Fibroblast of lung (primary cell): ENCODE data around the gene CDYL. TPM values are rescaled to one million over a fixed set of nuclear protein-coding genes. Genes with fewer than 3 reads are reported as not detected.

Experiments
- DNase-seq, 2 donors: peaks; one replicate each; pipeline versions ENCODE4 v3.0.0 to v3.0.0-alpha.2; 2010; ENCODE audit warnings: low read depth in 2 of 2
- H2AFZ ChIP-seq: 2 replicates; pipeline ENCODE4 v1.5.1; 2012; ENCODE audit warnings: low read length, control low read depth, inconsistent platforms
- H3K27ac ChIP-seq: 2 replicates; pipeline ENCODE4 v1.5.1; 2011; ENCODE audit warnings: low read length, control low read depth; ENCODE audit not compliant: insufficient read depth
- H3K27me3 ChIP-seq: 2 replicates; pipeline ENCODE4 v1.5.1; 2011; ENCODE audit warnings: mild to moderate bottlenecking, low read length; ENCODE audit not compliant: control insufficient read depth, insufficient read depth
- H3K36me3 ChIP-seq: 2 replicates; pipeline ENCODE4 v1.5.1; 2011; ENCODE audit warnings: low read length; ENCODE audit not compliant: control insufficient read depth, insufficient read depth
- H3K4me1 ChIP-seq: 2 replicates; pipeline ENCODE4 v1.5.1; 2011; ENCODE audit warnings: low read length; ENCODE audit not compliant: control insufficient read depth, insufficient read depth; ENCODE audit errors: extremely low read depth
- H3K4me2 ChIP-seq: 2 replicates; pipeline ENCODE4 v1.5.1; 2011; ENCODE audit warnings: low read length, control low read depth; ENCODE audit not compliant: insufficient read depth; ENCODE audit errors: extremely low read depth
- H3K4me3 ChIP-seq, 4 experiments: fragments of 200-600 bp in 1 of 4; sonication (generic) in 1 of 4; replicated peaks in 1 of 4; 2 replicates each; pipeline ENCODE4 v1.5.1; 2011 to 2016; ENCODE audit warnings: low read length in 4 of 4, low read depth in 3 of 4, mild to moderate bottlenecking in 3 of 4, control low read depth in 2 of 4, inconsistent platforms in 1 of 4, mixed read lengths in 1 of 4; ENCODE audit not compliant: insufficient read depth in 1 of 4; ENCODE audit errors: control extremely low read depth in 1 of 4
- H3K79me2 ChIP-seq: 2 replicates; pipeline ENCODE4 v1.5.1; 2012; ENCODE audit warnings: mild to moderate bottlenecking, low read length, inconsistent platforms; ENCODE audit not compliant: control insufficient read depth, insufficient read depth
- H3K9ac ChIP-seq: 2 replicates; pipeline ENCODE4 v1.5.1; 2011; ENCODE audit warnings: mild to moderate bottlenecking, low read length, control low read depth; ENCODE audit not compliant: insufficient read depth
- H3K9me3 ChIP-seq: 2 replicates; pipeline ENCODE4 v1.5.1; 2012; ENCODE audit warnings: low read depth, low read length; ENCODE audit not compliant: control insufficient read depth, insufficient read depth
- H4K20me1 ChIP-seq: 2 replicates; pipeline ENCODE4 v1.5.1; 2011; ENCODE audit warnings: low read length; ENCODE audit not compliant: control insufficient read depth, insufficient read depth; ENCODE audit errors: extremely low read depth
- EZH2 ChIP-seq: IDR thresholded peaks from 2 replicates; pipeline ENCODE4 v1.5.1; 2012; ENCODE audit warnings: low read length, control low read depth, mild to moderate bottlenecking; ENCODE audit errors: missing control alignments
- polyA plus RNA-seq, 2 donors: library from polyadenylated mRNA; depleted of rRNA in 1 of 2; stranded (reverse) in 1 of 2; unstranded in 1 of 2; fragments of >200 nt; gene quantifications; 2 replicates each; pipeline ENCODE4 v1.2.1, GENCODE V29; 2011 to 2012; ENCODE audit warnings: missing spikeins in 1 of 2
- total RNA-seq: library from RNA; depleted of rRNA; stranded (reverse); fragments of >200 nt; gene quantifications from 2 replicates; pipeline ENCODE4 v1.2.1, GENCODE V29; 2014
- TF ChIP-seq, protein P1 (sequence below), 2 donors: IDR thresholded peaks in 1 of 2; conservative IDR thresholded peaks in 1 of 2; 1 replicate in 1 of 2; 2 replicates in 1 of 2; pipeline ENCODE4 v1.5.1; 2011 to 2012; ENCODE audit warnings: low read length in 2 of 2, control low read depth in 1 of 2, inconsistent platforms in 1 of 2, low read depth in 1 of 2, mild to moderate bottlenecking in 1 of 2

The CDYL gene
- total and polyA plus RNA-seq, 2 donors (not counting 1 experiment from before 2014, with no cell fraction given) = 20.6 to 24.9 TPM

DNA sequence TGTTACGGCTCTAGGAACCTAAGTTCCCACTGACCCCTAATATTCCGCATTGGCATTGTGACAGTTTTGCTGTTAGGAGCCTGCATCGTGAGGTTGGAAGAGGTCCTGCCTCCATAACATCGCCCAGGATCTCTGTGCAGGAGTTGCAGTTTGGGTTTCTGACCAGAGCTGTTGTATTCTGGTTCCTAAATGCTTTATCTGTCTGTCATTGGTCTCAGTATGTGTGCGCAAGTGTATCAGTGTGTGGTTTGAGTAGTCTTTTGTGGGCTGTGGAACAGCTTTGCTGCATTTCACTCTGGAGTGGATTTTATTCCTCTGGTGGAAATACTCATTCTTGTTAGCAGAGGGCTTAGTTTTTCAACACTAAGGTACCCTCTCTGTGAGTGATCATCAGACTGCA is 95.6 kb downstream of the CDYL start:
- H2AFZ ChIP-seq = no peak overlapping the region
- H3K36me3 ChIP-seq = no peaks in the 10 kb centered on the region
- H3K9ac ChIP-seq = no peak overlapping the region
- H3K9me3 ChIP-seq = no peaks in the 10 kb centered on the region
- H3K4me3 ChIP-seq = no peak overlapping the region
- H3K4me1 ChIP-seq = no peaks in the 10 kb centered on the region
- TF ChIP-seq EZH2 = no peak
- TF ChIP-seq, protein P1, sequence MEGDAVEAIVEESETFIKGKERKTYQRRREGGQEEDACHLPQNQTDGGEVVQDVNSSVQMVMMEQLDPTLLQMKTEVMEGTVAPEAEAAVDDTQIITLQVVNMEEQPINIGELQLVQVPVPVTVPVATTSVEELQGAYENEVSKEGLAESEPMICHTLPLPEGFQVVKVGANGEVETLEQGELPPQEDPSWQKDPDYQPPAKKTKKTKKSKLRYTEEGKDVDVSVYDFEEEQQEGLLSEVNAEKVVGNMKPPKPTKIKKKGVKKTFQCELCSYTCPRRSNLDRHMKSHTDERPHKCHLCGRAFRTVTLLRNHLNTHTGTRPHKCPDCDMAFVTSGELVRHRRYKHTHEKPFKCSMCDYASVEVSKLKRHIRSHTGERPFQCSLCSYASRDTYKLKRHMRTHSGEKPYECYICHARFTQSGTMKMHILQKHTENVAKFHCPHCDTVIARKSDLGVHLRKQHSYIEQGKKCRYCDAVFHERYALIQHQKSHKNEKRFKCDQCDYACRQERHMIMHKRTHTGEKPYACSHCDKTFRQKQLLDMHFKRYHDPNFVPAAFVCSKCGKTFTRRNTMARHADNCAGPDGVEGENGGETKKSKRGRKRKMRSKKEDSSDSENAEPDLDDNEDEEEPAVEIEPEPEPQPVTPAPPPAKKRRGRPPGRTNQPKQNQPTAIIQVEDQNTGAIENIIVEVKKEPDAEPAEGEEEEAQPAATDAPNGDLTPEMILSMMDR (conservative IDR thresholded peaks at IDR 0.05 in 1 of 2, IDR thresholded peaks at IDR 0.05 in 1 of 2; ENCODE audit: low read depth in 1 of 2, low read length in 2 of 2) = no peak
- peaks cover 39% of the 10 kb centered on the region for H3K79me2 ChIP-seq
- H4K20me1 ChIP-seq = no peaks in the 10 kb centered on the region
- no peaks in the 10 kb centered on the region for H3K27me3 ChIP-seq
- no peak overlapping the region for H3K4me2 ChIP-seq
- no peak overlapping the region for H3K27ac ChIP-seq
- no peak for DNase-seq

DNA sequence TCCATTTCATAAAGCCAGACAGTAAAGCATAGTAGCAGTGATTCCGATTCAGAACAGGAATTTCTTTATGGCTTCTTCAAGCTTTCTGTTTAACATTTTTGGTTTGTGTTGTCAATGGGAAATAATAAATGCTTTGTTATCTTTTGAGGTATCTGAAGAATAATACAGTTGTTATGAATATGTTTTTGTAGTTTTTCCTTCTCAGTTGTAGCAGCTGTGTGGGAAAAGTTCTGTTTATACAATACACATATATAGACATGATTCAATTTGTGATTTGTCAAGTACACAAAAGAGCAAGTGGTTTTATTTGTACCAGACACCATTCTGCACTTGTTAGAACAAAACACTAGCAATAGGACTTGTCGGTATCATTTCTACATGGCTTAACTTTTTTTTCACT is 96.6 kb downstream of the CDYL start:
- no peak overlapping the region for H3K9ac ChIP-seq
- H3K36me3 ChIP-seq = no peaks in the 10 kb centered on the region
- H3K79me2 ChIP-seq = peaks cover 44% of the 10 kb centered on the region
- H3K4me3 ChIP-seq = no peak overlapping the region
- no peak overlapping the region for H2AFZ ChIP-seq
- H3K4me1 ChIP-seq = no peaks in the 10 kb centered on the region
- peak; percentile 44 to 52 for DNase-seq
- TF ChIP-seq, protein P1 (conservative IDR thresholded peaks at IDR 0.05 in 1 of 2, IDR thresholded peaks at IDR 0.05 in 1 of 2; ENCODE audit: low read depth in 1 of 2, low read length in 2 of 2) = no peak
- TF ChIP-seq EZH2 = no peak
- H3K27me3 ChIP-seq = no peaks in the 10 kb centered on the region
- no peaks in the 10 kb centered on the region for H4K20me1 ChIP-seq
- H3K4me2 ChIP-seq = no peak overlapping the region
- H3K9me3 ChIP-seq = no peaks in the 10 kb centered on the region
- H3K27ac ChIP-seq = no peak overlapping the region

DNA sequence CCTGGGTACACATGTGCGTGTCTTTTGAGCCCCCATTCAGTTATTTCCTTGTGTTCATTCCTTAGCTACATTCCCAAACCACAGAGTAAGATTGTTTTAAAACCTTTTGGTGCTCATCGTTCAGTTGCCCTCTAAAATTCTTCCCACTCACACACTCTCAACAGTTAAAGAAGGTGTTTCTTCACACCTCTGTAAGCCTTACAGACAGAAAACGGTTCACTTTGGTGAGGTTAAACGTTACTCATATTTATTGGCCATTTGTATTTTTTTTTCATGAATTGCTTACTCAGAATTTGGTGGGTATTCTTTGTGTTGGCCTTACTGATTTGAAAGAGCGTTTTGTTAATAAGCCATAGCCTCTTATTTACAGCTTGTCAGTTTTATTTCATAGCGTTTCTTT is 97.7 kb downstream of the CDYL start:
- no peak overlapping the region for H2AFZ ChIP-seq
- TF ChIP-seq, protein P1 (conservative IDR thresholded peaks at IDR 0.05 in 1 of 2, IDR thresholded peaks at IDR 0.05 in 1 of 2; ENCODE audit: low read depth in 1 of 2, low read length in 2 of 2) = no peak
- no peak for TF ChIP-seq EZH2
- no peak overlapping the region for H3K4me2 ChIP-seq
- no peak overlapping the region for H3K9ac ChIP-seq
- H3K36me3 ChIP-seq = no peaks in the 10 kb centered on the region
- H3K27ac ChIP-seq = no peak overlapping the region
- DNase-seq = no peak
- no peaks in the 10 kb centered on the region for H3K4me1 ChIP-seq
- no peak overlapping the region for H3K4me3 ChIP-seq
- H3K27me3 ChIP-seq = no peaks in the 10 kb centered on the region
- H3K79me2 ChIP-seq = peaks cover 42% of the 10 kb centered on the region
- no peaks in the 10 kb centered on the region for H3K9me3 ChIP-seq
- no peaks in the 10 kb centered on the region for H4K20me1 ChIP-seq
